Tongue (tissue), 2 donors: ENCODE measurements around the gene MAPK8IP2. TPM values are rescaled to one million over a fixed set of nuclear protein-coding genes. Genes with fewer than 3 reads are reported as not detected.

ENCODE experiments used
- DNase-seq: peaks from one replicate; pipeline ENCODE4 v3.0.0-alpha.2; 2015
- total RNA-seq: library from RNA; depleted of rRNA; stranded (reverse); fragments of >200 nt; gene quantifications from one replicate; pipeline ENCODE4 v1.2.3, GENCODE V29; 2014

Gene MAPK8IP2
- 1.2 TPM for total RNA-seq

GRCh38 chr22:50600538-50600937 lies at the start of gene MAPK8IP2:
Gene MAPK8IP2 (plus strand): TSS chr22:50600793. CDS start chr22:50600819, 26 bp downstream.
- DNase-seq: no peak

DNA sequence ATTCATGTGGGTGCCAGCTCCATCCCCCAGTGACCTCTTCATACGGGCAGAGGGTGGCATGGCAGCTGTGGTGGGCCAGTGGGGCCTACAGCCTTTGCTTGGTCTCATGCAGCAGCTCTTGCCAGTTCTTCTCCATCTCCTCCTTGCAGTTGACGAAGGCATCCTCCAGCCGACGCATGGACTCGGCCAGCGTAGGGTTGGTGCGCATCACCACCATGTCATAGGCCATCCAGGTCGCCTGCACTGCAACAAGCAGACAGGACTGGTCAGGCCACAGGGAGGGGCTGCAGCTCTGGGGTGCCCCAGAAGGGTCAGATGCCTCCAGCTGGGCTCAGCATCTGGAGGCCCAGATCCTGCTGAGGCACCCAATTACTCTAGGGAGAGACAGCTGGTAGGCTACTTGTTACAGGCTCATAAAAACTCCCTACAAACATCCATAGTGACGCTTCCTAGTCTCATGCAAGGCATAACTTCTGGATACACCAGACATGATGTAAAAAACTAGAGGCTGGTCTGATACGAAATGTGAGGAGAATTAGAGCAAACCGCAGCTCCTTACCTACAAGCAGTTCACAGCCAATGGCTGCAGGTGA lies 49.3 kb upstream of the MAPK8IP2 start:
- no peak for DNase-seq

DNA sequence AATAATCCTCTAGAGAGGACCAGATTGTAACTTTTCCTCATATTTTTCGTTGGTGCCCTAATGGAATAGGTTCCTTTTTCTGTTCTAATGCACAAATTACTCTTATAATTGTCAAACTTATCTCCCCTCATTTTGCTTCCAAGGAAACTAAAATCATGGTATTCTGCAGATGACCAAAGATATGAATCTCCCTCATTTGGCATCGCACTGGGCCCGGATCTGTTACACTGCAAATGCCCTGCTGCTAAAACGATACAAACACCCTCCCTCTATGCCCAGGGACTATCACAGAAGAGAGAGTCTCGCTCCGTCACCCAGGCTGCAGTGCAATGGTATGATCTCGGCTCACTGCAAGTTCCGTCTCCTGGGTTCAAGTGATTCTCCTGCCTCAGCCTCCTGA lies 47.3 kb upstream of the MAPK8IP2 start:
- no peak for DNase-seq

DNA sequence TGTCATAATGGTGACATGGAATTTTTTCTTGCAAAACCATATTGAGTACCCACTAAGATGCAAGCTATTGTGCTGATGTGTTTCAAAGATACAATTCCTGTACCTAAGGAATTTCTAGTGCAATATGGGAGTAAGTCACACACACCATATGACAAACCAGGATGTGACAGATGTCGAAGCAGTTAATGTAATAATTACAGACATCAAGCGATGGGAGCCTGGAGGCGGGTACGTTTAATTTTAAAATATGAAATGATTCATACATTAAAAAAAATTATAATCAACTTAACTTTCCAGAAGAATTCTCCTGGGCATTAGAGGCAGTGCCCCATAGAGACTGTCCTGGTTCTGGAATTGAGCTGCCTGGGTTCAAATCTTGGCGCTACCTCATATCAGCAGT lies 43.9 kb upstream of the MAPK8IP2 start:
- DNase-seq: no peak

GRCh38 chr22:50560034-50560433 lies 40.6 kb upstream of the MAPK8IP2 start:
- DNase-seq: no peak

- DNase-seq: no peak
These were observed 38.9 kb upstream of the MAPK8IP2 start for GRCh38 chr22:50561401-50562358.

DNA sequence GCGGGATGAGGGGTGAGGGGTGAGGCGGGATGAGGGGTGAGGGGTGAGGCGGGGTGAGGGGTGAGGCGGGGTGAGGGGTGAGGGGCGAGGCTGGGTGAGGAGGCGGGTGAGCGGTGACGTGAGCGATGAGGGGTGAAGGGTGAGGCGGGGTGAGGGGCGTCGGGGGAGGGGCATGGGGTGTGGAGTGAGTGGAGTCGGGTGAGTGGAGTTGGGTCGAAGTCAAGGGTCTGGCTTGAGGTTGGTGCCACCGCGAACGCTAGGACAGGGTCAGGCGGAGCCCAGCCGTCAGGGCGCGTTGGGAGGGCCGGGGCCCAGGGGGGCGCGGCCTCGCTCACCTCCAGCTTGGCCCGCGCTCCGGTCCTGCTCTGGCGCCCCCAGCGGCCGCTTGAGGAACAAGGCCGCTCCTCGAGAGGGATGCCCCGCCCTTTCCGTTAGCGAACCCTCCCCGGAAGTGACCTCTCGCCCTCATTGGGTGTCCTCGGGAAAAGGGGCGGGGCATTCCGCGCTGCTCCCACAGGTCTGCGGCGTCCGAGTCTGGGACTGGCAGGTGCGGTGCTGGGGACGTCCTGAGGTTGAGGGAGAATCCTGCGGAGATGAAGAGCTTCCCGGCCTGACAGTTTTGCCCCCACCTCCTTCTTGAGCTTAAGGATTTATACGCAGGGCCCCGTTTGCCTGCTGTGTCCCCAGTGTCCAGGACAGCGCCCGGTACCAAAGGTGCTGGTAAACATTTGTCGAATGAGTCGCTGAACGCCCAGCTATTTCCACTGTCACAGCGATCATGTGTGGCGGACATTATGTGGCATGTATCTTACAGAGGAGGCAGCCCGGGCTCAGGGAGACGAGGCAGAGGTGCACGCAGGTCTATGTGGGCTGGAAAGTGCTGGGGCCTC lies 37.8 kb upstream of the MAPK8IP2 start, which contains the start of gene SYCE3:
SYCE3 (minus strand) TSS at position 397 of the 890 bp plus-strand sequence. CDS start 6,514 bp downstream, outside the sequence.
- DNase-seq: peak; percentile 97

- no peak for DNase-seq
These were observed 37.0 kb upstream of the MAPK8IP2 start for GRCh38 chr22:50563413-50564160.

DNA sequence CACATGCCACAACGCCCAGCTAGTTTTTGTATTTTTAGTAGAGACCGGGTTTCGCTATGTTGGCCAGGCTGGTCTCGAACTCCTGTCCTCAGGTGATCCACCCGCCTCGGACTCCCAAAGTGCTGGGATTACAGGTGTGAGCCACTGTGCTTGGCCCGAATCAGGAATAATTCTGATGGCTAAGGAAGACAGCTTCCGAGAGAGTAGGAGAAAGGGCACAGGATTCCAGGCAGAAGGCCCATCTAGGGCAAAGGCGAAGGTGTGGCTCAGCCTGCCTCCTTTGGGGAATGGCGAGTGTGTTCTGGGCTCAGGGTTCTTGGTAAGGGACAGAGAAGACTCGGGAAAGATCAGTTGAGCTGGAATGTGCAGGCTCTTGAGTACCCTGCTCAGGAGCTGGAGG lies 36.3 kb upstream of the MAPK8IP2 start:
- no peak for DNase-seq

GRCh38 chr22:50567721-50568252 lies 32.8 kb upstream of the MAPK8IP2 start:
- no peak for DNase-seq

- peak; percentile 44 for DNase-seq
These were observed 32.0 kb upstream of the MAPK8IP2 start for GRCh38 chr22:50568626-50569025.

DNA sequence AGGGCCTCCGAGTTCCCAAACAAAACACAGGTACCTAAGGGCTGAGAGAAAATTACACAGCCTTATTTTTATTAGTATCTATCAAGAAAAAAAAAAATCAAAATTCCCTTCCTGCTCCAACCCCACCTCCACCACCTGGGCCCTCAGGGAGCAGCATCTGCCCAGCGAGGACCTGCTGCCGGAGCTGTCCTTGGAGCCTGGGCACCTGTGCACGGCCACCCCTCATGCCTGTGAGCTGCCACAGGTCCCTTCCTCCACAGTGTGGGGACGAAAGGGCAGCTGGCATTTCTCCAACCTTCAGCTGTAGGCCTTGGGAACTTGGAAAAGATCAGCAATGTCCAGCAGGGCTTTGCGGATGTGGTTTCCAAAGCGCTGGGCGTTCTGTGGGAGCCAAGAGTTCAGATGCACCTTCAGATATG lies 31.5 kb upstream of the MAPK8IP2 start:
- DNase-seq: no peak

- DNase-seq: no peak
These were observed 30.6 kb upstream of the MAPK8IP2 start for GRCh38 chr22:50569896-50570535.

GRCh38 chr22:50570861-50571260 lies 29.7 kb upstream of the MAPK8IP2 start:
- no peak for DNase-seq

DNA sequence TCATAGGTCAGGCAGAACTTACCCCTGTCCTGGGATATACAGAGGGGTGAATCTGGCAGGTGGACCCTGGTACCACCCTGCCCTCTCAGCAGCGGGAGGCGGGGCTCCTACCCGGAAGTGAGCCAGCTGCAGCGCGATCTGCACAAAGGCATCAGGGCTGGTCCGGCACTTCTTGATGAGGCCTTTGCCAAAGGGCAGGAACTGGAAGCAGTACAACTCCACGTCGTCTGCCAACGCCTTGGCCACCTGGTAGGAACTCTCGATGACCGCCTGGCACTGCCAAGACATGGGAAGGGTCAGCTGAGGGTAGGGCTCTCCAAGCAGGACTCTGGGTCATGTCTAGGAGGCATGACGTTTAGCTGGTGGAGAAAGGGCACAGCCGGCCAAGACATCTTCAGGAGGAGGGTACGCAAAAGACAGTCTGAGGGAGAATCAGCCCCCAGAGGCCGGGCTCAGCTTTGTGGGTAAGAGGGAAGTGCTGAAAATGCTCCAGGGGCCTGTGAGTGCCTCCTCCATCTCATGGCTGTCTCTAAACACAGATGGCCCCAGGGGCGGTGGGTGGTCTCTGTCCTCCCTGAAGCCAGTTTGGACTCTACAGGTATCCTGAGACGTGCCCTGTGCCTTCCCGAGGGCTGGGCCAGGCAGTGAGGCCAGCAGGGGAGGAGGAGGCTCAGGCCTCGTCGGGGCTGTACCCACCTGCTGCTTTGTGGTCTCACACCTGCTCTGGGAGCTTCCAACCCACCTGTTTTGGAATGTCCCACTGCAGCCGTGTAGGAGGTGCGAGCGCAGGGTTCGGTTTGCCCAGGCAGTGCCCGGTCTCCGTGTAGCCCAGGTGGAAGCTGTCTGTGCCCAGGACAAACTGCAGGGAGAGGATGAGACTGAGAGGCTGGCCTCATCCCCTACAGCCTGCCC lies 29.1 kb upstream of the MAPK8IP2 start:
- DNase-seq: no peak

- DNase-seq: no peak
These were observed 27.6 kb upstream of the MAPK8IP2 start for GRCh38 chr22:50572965-50573364.

DNA sequence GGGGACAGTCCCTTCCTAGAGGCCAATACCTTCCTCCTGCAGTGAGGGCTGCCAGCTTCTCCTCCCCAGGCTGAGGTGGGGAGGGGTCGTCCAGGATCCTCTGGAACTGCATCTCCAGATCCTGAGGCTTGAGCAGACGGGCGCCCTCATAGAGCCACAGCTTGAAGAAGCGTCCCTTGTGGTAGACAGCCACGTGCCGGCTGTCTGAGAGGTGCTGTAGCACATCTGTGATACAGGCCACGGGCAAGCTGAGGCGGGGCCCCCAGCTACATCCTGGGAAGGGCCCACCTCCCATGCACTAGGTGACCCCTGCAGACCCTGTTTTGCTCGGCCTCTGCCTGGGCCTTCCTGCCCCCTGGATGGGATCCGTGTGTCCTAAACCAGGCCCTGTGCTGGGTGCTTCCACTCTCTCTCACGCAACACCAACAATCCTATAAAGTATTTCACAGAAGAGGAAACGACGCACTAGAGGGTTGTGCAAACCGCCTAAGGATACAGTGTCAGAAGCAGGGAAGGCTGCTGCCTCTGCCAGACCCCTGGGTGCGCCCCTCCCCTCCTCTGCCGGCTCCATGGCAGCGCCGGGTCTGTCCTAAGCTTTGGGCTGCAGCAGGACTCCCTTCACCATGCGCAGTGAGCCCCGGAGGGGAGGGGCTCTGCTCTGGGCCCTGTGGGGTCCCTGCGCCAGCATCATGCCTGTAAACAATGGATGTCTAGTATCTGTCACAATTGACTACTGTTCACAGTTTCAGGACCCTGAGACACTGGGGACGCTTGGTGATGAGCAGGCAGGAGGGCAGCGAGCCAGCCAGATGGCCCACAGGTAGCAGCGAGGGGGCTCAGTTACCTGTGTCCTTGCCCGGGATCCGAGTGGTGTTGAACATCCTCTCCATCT lies 26.9 kb upstream of the MAPK8IP2 start:
- no peak for DNase-seq

- DNase-seq: no peak
These were observed 26.2 kb upstream of the MAPK8IP2 start for GRCh38 chr22:50574383-50574755.
